ENCODE results near the gene EDEM3.
"Not testable (repeated sequence)": the region's sequence is repeated elsewhere in the genome, so short reads cannot be mapped to it uniquely, and the experiment has no call there.

EDEM3 gene

GRCh38 chr1:184754476-184755225 is at the start of gene EDEM3:
Gene EDEM3, minus strand, starts transcription at chr1:184754858. Its CDS starts 212 bp downstream, at chr1:184754646.
- DNase-seq: peak; percentile 99

- no peak for DNase-seq
These were observed 49.6 kb upstream of the EDEM3 start for GRCh38 chr1:184804220-184804619.

- DNase-seq: no peak
These were observed 48.5 kb upstream of the EDEM3 start for GRCh38 chr1:184803180-184803492.

- no peak for DNase-seq
These were observed 47.9 kb upstream of the EDEM3 start for GRCh38 chr1:184802354-184803179.

GRCh38 chr1:184801503-184801902 is 46.8 kb upstream of the EDEM3 start:
- no peak for DNase-seq

GRCh38 chr1:184800876-184801275 is 46.2 kb upstream of the EDEM3 start:
- no peak for DNase-seq

GRCh38 chr1:184793967-184794366 is 39.3 kb upstream of the EDEM3 start:
- no peak for DNase-seq

GRCh38 chr1:184792450-184792969 is 37.9 kb upstream of the EDEM3 start:
- DNase-seq: peak; percentile 98

GRCh38 chr1:184791550-184791900 is 36.9 kb upstream of the EDEM3 start:
- no peak for DNase-seq

- DNase-seq: no peak
These were observed 36.2 kb upstream of the EDEM3 start for GRCh38 chr1:184790642-184791549.

GRCh38 chr1:184789884-184790283 is 35.2 kb upstream of the EDEM3 start:
- no peak for DNase-seq

- DNase-seq: peak; percentile 11
These were observed 34.3 kb upstream of the EDEM3 start for GRCh38 chr1:184788970-184789369.

GRCh38 chr1:184785529-184785928 is 30.9 kb upstream of the EDEM3 start:
- no peak for DNase-seq

GRCh38 chr1:184783723-184784122 is 29.1 kb upstream of the EDEM3 start:
- not testable (repeated sequence) for DNase-seq

- no peak for DNase-seq
These were observed 27.3 kb upstream of the EDEM3 start for GRCh38 chr1:184781941-184782340.

GRCh38 chr1:184775885-184776284 is 21.2 kb upstream of the EDEM3 start:
- no peak for DNase-seq

GRCh38 chr1:184775329-184775728 is 20.7 kb upstream of the EDEM3 start:
- no peak for DNase-seq

GRCh38 chr1:184773762-184774320 is 19.2 kb upstream of the EDEM3 start:
- DNase-seq: no peak

GRCh38 chr1:184771190-184771691 is 16.6 kb upstream of the EDEM3 start:
- DNase-seq: no peak

GRCh38 chr1:184770181-184770979 is 15.7 kb upstream of the EDEM3 start:
- DNase-seq: no peak

GRCh38 chr1:184769241-184769640 is 14.6 kb upstream of the EDEM3 start:
- DNase-seq: no peak

- DNase-seq: no peak
These were observed 13.8 kb upstream of the EDEM3 start for GRCh38 chr1:184768467-184768866.
